HEK293 (cell line): Measurements from ENCODE around the gene CATSPERZ.

Source experiments
- CTCF ChIA-PET: fragments of 350-600 bp; formaldehyde crosslinking; extraction: SDS; loops from one replicate; lab custom pipeline; 2021; ENCODE audit warnings: antibody characterized with exemption; lab: Yijun Ruan, JAX
- POLR2A ChIA-PET: fragments of 300-600 bp; formaldehyde crosslinking; extraction: SDS; loops from one replicate; lab custom pipeline; 2020; ENCODE audit warnings: antibody characterized with exemption, inconsistent platforms; lab: Yijun Ruan, JAX
- H3K27ac ChIP-seq: fragments of 200-500 bp; sonication (Bioruptor generic); 2 replicates; pipeline ENCODE4 v1.5.1; 2014; ENCODE audit warnings: low read depth, low read length, control low read depth, inconsistent platforms; ENCODE audit errors: extremely low read depth
- H3K36me3 ChIP-seq, 2 experiments: fragments of 200-500 bp in 1 of 2; sonication (Bioruptor generic) in 1 of 2; 1 replicate in 1 of 2; 2 replicates in 1 of 2; pipeline ENCODE4 v1.5.1; 2014 to 2017; ENCODE audit warnings: inconsistent platforms in 2 of 2, low read length in 2 of 2; ENCODE audit not compliant: control insufficient read depth in 2 of 2, insufficient read depth in 1 of 2
- H3K4me1 ChIP-seq: fragments of 200-500 bp; sonication (Bioruptor generic); 2 replicates; pipeline ENCODE4 v1.5.1; 2014; ENCODE audit warnings: mild to moderate bottlenecking, low read length, inconsistent platforms; ENCODE audit not compliant: control insufficient read depth, insufficient read depth
- H3K4me3 ChIP-seq: 2 replicates; pipeline ENCODE4 v1.5.1; 2011; ENCODE audit warnings: low read depth, mild to moderate bottlenecking, control low read depth, low read length, moderate library complexity
- H3K9me3 ChIP-seq: fragments of 200-500 bp; sonication (Bioruptor generic); 2 replicates; pipeline ENCODE4 v1.5.1; 2014; ENCODE audit warnings: low read depth, low read length, inconsistent platforms; ENCODE audit not compliant: control insufficient read depth, insufficient read depth
- GLI4 ChIP-seq: fragments of 450-650 bp; formaldehyde crosslinking; IDR thresholded peaks from 2 replicates; pipeline ENCODE4 v1.5.1; 2016; ENCODE audit warnings: missing biosample characterization, missing genetic modification characterization
- KLF1 ChIP-seq: fragments of 450-650 bp; formaldehyde crosslinking; IDR thresholded peaks from 2 replicates; pipeline ENCODE4 v1.5.1; 2016; ENCODE audit warnings: missing biosample characterization, missing genetic modification characterization
- KLF16 ChIP-seq: fragments of 450-650 bp; formaldehyde crosslinking; IDR thresholded peaks from 2 replicates; pipeline ENCODE4 v1.5.1; 2017; ENCODE audit warnings: missing biosample characterization, missing genetic modification characterization
- PATZ1 ChIP-seq: fragments of 450-650 bp; formaldehyde crosslinking; IDR thresholded peaks from 2 replicates; pipeline ENCODE4 v1.5.1; 2016; ENCODE audit warnings: missing biosample characterization, missing genetic modification characterization
- SP3 ChIP-seq: fragments of 450-650 bp; formaldehyde crosslinking; IDR thresholded peaks from 2 replicates; pipeline ENCODE4 v1.5.1; 2016; ENCODE audit warnings: missing biosample characterization, missing genetic modification characterization
- ZBTB20 ChIP-seq: fragments of 450-650 bp; formaldehyde crosslinking; IDR thresholded peaks from 2 replicates; pipeline ENCODE4 v1.5.1; 2016; ENCODE audit warnings: missing biosample characterization, missing genetic modification characterization
- ZBTB48 ChIP-seq: fragments of 450-650 bp; formaldehyde crosslinking; IDR thresholded peaks from 2 replicates; pipeline ENCODE4 v1.5.1; 2016; ENCODE audit warnings: missing biosample characterization, missing genetic modification characterization
- ZNF121 ChIP-seq: fragments of 450-650 bp; formaldehyde crosslinking; IDR thresholded peaks from 2 replicates; pipeline ENCODE4 v1.5.1; 2016; ENCODE audit warnings: missing biosample characterization, missing genetic modification characterization
- ZNF132 ChIP-seq: fragments of 450-650 bp; formaldehyde crosslinking; IDR thresholded peaks from 2 replicates; pipeline ENCODE4 v1.5.1; 2017; ENCODE audit warnings: missing biosample characterization, missing genetic modification characterization, borderline replicate concordance
- ZNF138 ChIP-seq: fragments of 450-650 bp; formaldehyde crosslinking; IDR thresholded peaks from 2 replicates; pipeline ENCODE4 v1.5.1; 2016; ENCODE audit warnings: missing biosample characterization, missing genetic modification characterization, borderline replicate concordance
- ZNF221 ChIP-seq: fragments of 450-650 bp; formaldehyde crosslinking; IDR thresholded peaks from 2 replicates; pipeline ENCODE4 v1.5.1; 2017; ENCODE audit warnings: missing biosample characterization, missing genetic modification characterization, borderline replicate concordance
- ZNF292 ChIP-seq: fragments of 450-650 bp; formaldehyde crosslinking; IDR thresholded peaks from 2 replicates; pipeline ENCODE4 v1.5.1; 2016; ENCODE audit warnings: low read depth, missing biosample characterization, missing genetic modification characterization, borderline replicate concordance
- ZNF354C ChIP-seq: fragments of 450-650 bp; formaldehyde crosslinking; IDR thresholded peaks from 2 replicates; pipeline ENCODE4 v1.5.1; 2016; ENCODE audit warnings: missing biosample characterization, missing genetic modification characterization, low read depth, borderline replicate concordance
- ZNF404 ChIP-seq: fragments of 450-650 bp; formaldehyde crosslinking; IDR thresholded peaks from 2 replicates; pipeline ENCODE4 v1.5.1; 2017; ENCODE audit warnings: missing biosample characterization, missing genetic modification characterization
- ZNF449 ChIP-seq: fragments of 450-650 bp; formaldehyde crosslinking; IDR thresholded peaks from 2 replicates; pipeline ENCODE4 v1.5.1; 2017; ENCODE audit warnings: missing biosample characterization, mild to moderate bottlenecking, missing genetic modification characterization, moderate library complexity
- ZNF530 ChIP-seq: fragments of 450-650 bp; formaldehyde crosslinking; IDR thresholded peaks from 2 replicates; pipeline ENCODE4 v1.5.1; 2016; ENCODE audit warnings: low read depth, missing biosample characterization, missing genetic modification characterization
- ZNF555 ChIP-seq: fragments of 450-650 bp; formaldehyde crosslinking; conservative IDR thresholded peaks from 2 replicates; pipeline ENCODE4 v1.5.1; 2017; ENCODE audit warnings: missing biosample characterization, mild to moderate bottlenecking, missing genetic modification characterization, inconsistent platforms
- ZNF600 ChIP-seq: fragments of 450-650 bp; formaldehyde crosslinking; IDR thresholded peaks from 2 replicates; pipeline ENCODE4 v1.5.1; 2016; ENCODE audit warnings: missing biosample characterization, missing genetic modification characterization
- ZNF670 ChIP-seq: fragments of 450-650 bp; formaldehyde crosslinking; IDR thresholded peaks from 2 replicates; pipeline ENCODE4 v1.5.1; 2016; ENCODE audit warnings: missing biosample characterization, missing genetic modification characterization, low read depth
- ZNF677 ChIP-seq: fragments of 450-650 bp; IDR thresholded peaks from 2 replicates; pipeline ENCODE4 v1.5.0; 2018; ENCODE audit warnings: missing biosample characterization, mild to moderate bottlenecking, missing genetic modification characterization, moderate library complexity
- ZNF777 ChIP-seq: fragments of 450-650 bp; formaldehyde crosslinking; IDR thresholded peaks from 2 replicates; pipeline ENCODE4 v1.5.1; 2017; ENCODE audit warnings: missing biosample characterization, missing genetic modification characterization, borderline replicate concordance
- TF ChIP-seq, protein P1 (sequence below): fragments of 450-650 bp; formaldehyde crosslinking; IDR thresholded peaks from 2 replicates; pipeline ENCODE4 v1.5.1; 2017; ENCODE audit warnings: missing biosample characterization, missing genetic modification characterization
- TF ChIP-seq, protein P2 (sequence below): fragments of 450-650 bp; formaldehyde crosslinking; IDR thresholded peaks from 2 replicates; pipeline ENCODE4 v1.5.1; 2016; ENCODE audit warnings: missing biosample characterization, missing genetic modification characterization

Gene CATSPERZ

GRCh38 chr11:64268025-64268892 lies 31.9 kb upstream of the CATSPERZ start (continued):
- TF ChIP-seq ZNF449 (0 out of 2 replicates have a peak, but pooled peaks have one; percentile 40), KLF1 (peak; percentile 76), ZNF132 (tag by site-specific recombination) (no peak), ZBTB48 (no peak)

DNA sequence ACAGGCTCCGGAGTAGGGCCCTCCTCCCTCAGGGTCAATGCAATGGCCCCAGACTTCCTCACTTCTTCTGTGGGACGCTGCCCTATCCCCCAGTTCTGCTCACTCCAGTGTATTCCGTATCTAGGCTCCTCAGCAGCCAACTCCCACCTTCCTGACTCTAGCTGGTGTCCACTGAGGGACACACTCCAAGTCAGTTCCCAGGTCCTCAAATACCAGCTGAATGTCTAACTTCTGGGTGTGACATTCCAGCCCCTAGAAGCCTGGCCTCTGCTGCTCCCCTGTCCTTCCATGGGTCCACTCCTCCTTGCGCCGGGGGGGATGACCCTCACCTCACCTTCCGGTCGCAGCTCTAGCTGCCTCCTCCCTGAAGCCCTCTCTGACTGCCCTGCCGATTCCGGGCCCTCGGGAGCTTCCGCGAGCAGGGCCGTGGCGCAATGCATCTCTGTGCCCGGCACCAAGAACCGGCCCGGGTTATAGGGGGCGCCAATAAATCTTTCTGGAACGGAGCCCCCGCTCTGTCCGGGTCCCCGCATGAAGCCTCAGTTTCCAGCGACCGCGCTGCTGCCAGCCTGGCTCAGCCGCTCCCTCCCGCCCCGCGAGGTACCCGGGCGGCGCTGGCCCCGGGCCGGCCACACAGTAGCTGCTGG lies 31.1 kb upstream of the CATSPERZ start:
- ChIA-PET POLR2A (interaction anchor here (0.7 to 7.0 kb wide), 12 partner anchors 11 to 86 kb away, joined by 3 to 96 read pairs (median 12); partner anchors contain the start of genes BAD, ESRRA, FERMT3 and FKBP2), CTCF (interaction anchor here (0.6 to 6.8 kb wide), 7 partner anchors 17 to 102 kb away, joined by 3 to 81 read pairs (median 5); partner anchors contain the start of genes CATSPERZ, ESRRA and PLCB3)
- Histone ChIP-seq H3K9me3 (no peaks in the 10 kb centered on the region), H3K4me3 (peak overlapping the region; percentile 56), H3K4me1 (peaks cover 2% of the 10 kb centered on the region; the same call in 1 of the 2 replicates), H3K36me3 (peaks cover 0 to 33% of the 10 kb centered on the region in 2 experiments; a peak in 1 of 3 replicates), H3K27ac (peak overlapping the region; percentile 83)
- TF ChIP-seq SP3 (peak; percentile 53; the same call in 1 of the 2 replicates), KLF16 (0 out of 2 replicates have a peak, but pooled peaks have one; percentile 9), PATZ1 (0 out of 2 replicates have a peak, but pooled peaks have one; percentile 12), ZBTB20 (tag by site-specific recombination) (peak; percentile 94), GLI4 (tag by site-specific recombination) (no peak), ZNF404 (tag by site-specific recombination) (no peak), ZNF777 (tag by site-specific recombination) (no peak), ZNF670 (tag by site-specific recombination) (no peak), ZNF138 (tag by site-specific recombination) (no peak), ZNF354C (tag by site-specific recombination) (no peak), ZNF530 (no peak), ZNF121 (tag by site-specific recombination) (no peak), ZNF221 (tag by site-specific recombination) (no peak), ZNF292 (no peak), ZNF555 (tag by site-specific recombination) (no peak), ZNF677 (tag by site-specific recombination) (no peak), ZNF600 (tag by site-specific recombination) (peak; percentile 89)
- TF ChIP-seq, protein P1, sequence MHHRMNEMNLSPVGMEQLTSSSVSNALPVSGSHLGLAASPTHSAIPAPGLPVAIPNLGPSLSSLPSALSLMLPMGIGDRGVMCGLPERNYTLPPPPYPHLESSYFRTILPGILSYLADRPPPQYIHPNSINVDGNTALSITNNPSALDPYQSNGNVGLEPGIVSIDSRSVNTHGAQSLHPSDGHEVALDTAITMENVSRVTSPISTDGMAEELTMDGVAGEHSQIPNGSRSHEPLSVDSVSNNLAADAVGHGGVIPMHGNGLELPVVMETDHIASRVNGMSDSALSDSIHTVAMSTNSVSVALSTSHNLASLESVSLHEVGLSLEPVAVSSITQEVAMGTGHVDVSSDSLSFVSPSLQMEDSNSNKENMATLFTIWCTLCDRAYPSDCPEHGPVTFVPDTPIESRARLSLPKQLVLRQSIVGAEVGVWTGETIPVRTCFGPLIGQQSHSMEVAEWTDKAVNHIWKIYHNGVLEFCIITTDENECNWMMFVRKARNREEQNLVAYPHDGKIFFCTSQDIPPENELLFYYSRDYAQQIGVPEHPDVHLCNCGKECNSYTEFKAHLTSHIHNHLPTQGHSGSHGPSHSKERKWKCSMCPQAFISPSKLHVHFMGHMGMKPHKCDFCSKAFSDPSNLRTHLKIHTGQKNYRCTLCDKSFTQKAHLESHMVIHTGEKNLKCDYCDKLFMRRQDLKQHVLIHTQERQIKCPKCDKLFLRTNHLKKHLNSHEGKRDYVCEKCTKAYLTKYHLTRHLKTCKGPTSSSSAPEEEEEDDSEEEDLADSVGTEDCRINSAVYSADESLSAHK (tag by site-specific recombination): no peak
- TF ChIP-seq, protein P2, sequence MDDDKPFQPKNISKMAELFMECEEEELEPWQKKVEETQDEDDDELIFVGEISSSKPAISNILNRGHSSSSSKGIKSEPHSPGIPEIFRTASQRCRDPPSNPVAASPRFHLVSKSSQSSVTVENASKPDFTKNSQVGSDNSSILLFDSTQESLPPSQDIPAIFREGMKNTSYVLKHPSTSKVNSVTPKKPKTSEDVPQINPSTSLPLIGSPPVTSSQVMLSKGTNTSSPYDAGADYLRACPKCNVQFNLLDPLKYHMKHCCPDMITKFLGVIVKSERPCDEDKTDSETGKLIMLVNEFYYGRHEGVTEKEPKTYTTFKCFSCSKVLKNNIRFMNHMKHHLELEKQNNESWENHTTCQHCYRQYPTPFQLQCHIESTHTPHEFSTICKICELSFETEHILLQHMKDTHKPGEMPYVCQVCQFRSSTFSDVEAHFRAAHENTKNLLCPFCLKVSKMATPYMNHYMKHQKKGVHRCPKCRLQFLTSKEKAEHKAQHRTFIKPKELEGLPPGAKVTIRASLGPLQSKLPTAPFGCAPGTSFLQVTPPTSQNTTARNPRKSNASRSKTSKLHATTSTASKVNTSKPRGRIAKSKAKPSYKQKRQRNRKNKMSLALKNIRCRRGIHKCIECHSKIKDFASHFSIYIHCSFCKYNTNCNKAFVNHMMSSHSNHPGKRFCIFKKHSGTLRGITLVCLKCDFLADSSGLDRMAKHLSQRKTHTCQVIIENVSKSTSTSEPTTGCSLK: no peak
